Measurements from ENCODE around the gene SH2B3.

The SH2B3 gene

DNA sequence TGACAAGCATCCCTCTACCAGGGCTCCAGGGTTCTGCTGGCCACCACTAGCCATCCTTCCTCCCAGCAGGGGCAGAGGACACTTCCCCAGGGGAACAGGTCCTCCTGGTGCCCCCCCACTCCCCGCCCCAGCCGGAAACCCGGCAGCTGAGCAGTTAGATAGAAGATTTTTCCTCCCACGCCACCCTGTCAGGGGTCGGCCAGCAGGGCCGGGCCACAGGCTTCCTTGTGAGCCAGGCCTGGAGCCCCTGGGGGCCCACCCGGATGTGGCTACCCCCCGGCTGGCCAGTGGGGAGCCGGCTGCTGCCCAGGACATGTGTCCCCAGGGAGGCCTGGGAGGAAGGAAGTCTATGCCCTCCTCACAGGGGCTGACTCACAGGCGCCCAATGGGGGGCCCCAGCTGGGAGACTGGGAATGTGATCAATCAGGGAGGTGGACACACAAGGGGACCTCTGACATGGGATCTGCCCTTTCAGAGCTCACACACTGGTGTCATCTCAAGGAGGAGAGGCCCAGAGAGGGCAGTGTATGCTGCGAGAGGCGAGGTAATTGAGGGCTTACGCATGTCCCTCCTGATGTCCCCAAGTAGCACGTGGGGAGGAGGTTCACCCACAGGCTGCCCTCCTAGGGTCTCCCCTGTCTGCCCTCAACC, 4.2 kb downstream of the SH2B3 start:
- DNase-seq: no peak

GRCh38 chr12:111410431-111411184, 4.9 kb downstream of the SH2B3 start:
- no peak for DNase-seq

- DNase-seq: no peak
Observed at GRCh38 chr12:111411185-111411764, 5.6 kb downstream of the SH2B3 start.

DNA sequence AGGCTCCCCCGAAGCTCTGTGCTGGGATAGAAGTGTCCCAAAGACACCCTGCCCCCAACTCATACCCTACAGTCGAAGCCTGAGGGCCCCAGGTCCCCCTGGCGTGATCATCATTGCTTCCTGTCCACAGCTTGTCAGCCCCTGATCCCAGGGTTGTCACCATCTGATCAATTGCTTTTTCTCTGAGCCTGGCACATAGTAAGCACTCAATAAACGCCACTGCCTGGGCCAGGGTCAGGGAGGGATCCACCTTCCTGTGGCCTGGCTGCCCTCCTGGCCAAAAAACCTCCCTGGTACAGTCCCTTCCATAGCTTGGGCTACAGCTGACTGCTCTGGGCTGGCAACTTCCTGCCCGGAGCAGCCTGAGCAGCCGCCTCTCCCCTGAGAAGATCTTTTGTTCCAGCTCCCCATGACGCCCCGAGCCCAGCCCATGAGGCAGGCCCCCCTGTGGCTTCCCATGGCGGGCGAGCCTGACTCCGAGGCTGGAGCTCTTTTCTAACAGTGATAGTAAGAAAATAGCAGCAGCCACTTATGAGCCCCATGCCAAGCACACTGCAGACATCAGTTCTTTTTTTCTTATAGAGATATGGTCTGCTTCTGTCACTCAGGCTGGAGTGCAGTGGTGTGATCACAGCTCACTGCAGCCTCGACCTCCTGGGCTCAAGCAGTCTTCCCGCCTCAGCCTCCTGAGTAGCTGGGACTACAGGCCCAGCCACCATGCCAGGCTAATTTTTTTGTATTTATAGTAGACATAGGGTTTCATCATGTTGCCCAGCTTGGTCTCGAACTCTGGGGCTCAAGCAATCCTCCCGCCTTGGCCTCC, 6.5 kb downstream of the SH2B3 start:
- no peak for DNase-seq

GRCh38 chr12:111412830-111413441, 7.2 kb downstream of the SH2B3 start:
- DNase-seq: no peak

GRCh38 chr12:111413442-111414086, 7.8 kb downstream of the SH2B3 start:
- no peak for DNase-seq

DNA sequence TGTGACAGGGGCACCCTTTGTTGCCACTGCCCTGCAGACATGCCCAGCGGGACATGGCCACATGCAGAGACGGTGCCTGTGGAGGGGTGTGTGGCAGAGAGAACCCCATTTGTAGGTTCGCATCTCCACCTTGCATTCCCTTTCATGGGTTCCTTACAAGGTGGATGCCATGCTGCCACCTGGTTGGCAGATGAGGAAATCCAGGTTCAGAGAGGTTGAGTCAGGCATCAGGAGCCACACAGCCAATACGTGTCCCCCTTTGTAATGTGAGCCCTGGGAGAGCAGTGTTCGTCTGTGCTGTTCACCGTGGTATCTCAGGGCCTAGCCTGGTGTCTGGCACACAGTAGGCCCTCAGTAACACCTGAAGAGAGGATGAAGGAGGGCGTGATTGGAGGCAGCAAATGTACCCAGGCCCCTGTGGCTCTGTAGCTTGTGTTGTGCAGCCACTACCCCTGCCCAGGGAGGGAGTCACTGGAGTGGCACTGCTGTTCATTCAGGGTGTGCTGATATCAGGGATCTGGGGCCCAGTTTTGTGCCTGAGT, 9.1 kb downstream of the SH2B3 start:
- no peak for DNase-seq

DNA sequence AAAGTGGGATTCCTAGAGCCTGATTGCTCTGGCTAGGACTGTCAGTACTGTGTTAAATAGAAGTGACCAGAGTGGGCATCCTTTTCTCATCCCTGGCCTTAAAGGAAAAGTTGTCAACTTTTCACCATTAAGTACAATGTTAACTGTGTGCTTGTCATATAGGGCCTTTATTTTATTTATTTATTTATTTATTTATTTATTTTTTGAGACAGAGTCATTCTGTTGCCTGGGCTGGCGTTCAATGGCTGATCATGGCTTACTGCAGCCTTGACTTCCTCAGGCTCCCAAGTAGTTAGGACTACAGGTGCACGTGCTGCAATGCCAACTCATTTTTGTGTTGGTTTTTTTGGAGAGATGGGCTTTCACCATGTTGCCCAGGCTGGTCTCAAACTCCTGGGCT, 11.6 kb downstream of the SH2B3 start:
- no peak for DNase-seq

DNA sequence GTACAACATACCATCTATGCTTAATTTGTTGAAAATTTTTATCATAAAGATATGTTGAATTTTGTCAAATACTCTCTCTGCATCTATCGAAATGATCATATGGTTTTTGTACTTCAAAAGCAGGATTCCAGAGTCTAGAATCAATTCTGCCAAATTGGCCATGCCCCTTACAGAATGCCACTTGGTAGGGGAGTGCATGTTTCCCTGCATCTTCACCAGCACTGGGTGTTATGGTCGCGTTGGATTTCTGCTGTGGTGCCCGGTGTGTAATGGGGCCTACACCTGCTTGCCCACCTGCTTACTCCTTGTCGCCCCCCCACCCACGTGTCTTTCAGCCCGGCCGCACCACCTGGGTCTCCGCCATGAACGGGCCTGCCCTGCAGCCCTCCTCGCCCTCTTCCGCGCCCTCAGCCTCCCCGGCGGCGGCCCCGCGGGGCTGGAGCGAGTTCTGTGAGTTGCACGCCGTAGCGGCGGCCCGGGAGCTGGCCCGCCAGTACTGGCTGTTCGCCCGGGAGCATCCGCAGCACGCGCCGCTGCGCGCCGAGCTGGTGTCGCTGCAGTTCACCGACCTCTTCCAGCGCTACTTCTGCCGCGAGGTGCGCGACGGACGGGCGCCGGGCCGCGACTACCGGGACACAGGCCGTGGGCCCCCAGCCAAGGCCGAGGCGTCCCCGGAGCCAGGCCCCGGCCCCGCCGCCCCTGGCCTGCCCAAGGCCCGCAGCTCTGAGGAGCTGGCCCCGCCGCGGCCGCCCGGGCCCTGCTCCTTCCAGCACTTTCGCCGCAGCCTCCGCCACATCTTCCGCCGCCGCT, 12.3 kb downstream of the SH2B3 start:
- no peak for DNase-seq

GRCh38 chr12:111418594-111418880, 12.8 kb downstream of the SH2B3 start:
- no peak for DNase-seq

DNA sequence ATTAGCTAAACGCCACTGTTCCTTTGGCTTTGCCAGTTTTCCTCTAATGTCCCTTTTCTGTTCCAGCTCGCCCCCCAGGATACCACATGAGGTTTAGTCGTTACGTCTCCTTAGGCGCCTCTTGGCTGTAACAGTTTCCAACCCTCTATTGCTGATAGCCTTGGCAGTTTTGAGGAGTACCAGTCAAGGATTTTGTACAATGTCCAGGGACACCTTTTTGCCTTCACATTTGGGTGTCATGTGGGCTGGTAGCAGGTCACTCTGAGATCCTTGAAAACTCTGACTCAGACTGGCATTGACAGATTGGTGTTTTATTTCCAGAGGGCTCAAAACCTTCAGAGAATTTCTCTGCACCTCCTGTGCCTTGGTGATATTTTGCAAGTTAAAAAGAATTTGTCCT, 14.1 kb downstream of the SH2B3 start:
- no peak for DNase-seq

DNA sequence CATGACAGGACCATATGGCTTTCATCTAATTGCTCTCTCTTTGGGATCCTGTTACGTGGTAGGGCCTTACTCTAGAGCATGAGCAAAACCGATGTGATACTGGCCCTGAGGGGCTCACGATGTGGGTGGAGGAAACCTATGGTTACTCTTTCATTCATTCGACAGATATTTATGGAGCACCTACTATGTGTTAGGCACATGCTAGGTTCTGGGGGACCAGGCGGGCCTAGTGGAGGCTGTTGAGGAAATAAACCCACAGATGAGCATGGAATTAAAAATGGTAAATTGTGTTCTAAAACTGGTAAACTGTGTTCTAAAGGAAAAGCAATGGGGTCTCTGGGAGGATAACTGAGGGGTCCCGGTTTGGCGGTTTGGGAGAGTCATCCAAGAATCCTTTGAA, 14.8 kb downstream of the SH2B3 start:
- no peak for DNase-seq

GRCh38 chr12:111424189-111424792, 18.6 kb downstream of the SH2B3 start:
- no peak for DNase-seq

- peak in 1 of 2 experiments; percentile 5 for DNase-seq
Observed at GRCh38 chr12:111424793-111425251, 19.1 kb downstream of the SH2B3 start.

- no peak for DNase-seq
Observed at GRCh38 chr12:111425655-111426054, 19.9 kb downstream of the SH2B3 start.

- DNase-seq: no peak
Observed at GRCh38 chr12:111426344-111427185, 20.8 kb downstream of the SH2B3 start.

DNA sequence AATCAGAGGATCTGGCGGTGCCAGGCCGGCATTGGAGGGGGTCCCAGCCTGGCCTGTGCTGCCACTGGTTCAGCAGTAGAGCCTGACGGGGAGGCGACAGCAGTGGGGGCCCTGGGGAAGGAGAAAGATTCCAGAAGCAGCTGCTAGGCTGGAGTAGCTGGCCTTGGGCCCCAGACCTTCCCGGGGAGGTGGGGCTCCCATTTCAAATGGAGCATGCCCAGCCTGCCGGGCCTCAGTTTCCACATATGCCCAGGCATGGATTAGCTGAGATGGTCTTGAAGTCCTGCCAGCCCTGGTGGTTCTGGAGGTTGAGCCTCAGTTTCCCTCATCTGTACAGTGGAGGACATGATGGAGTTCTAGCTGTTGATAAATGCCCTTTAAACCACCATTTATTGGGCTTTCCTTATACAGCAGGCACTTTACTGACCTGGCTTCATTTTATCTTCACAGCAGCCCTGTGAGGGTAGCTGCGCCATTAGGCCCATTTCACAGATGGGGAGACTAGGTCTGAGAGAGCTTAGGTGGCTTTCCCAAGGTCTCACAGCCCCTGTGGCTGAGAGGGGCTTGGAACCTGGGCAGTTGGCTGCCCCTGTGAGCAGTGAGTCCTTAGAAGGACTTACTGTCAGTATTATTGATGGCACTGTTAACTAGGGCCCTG, 21.8 kb downstream of the SH2B3 start:
- DNase-seq: no peak

GRCh38 chr12:111428081-111428727, 22.5 kb downstream of the SH2B3 start:
- DNase-seq: no peak

DNA sequence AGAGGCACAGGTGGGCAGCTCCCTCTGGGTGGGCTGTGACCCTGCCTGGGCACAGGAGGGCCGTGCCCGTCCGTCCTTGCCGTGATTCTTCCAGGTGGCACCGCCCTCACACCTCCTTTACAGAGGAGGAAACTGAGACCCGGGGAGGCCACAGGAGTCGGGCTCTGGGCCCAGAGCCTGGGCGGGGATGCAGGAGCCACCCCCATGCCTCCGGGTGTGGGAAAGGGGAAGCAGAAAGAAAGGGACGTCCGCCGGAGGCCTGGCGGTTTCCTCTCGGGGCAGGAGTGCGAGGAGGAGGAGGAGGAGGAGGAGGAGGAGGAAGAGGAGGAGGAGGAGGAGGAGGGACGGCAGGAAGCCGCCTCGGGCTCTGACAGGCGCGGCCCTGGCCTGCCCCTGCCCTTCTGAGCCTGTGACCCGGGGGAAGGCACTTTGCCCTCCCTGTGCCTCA, 23.0 kb downstream of the SH2B3 start:
- no peak for DNase-seq

Data from SHP77 (cell line).